Activated CD8-positive, alpha-beta memory T cell treated with anti-CD3 and anti-CD28 coated beads, Interleukin-2, amount 50 U/mL, for 1 hour (primary cell): ENCODE results near the gene ELOVL3.
A peak's percentile ranks its signal among the peaks of the same experiment; 100 is the strongest.
"Not testable (repeated sequence)": the region's sequence is repeated elsewhere in the genome, so short reads cannot be mapped to it uniquely, and the experiment has no call there.

Source experiments
- DNase-seq: peaks from one replicate; pipeline ENCODE4 v3.0.0-alpha.2; 2020; ENCODE audit errors: extremely low read depth

ELOVL3 gene

GRCh38 chr10:102225646-102226541, at the start of gene ELOVL3:
Gene ELOVL3 (plus strand): TSS chr10:102226299. CDS start chr10:102226549, 250 bp downstream.
- peak; percentile 53 for DNase-seq

- DNase-seq: no peak
Measured at GRCh38 chr10:102184606-102185005, 41.5 kb upstream of the ELOVL3 start.

- DNase-seq: no peak
Measured at GRCh38 chr10:102185272-102185671, 40.8 kb upstream of the ELOVL3 start.

GRCh38 chr10:102185811-102186527, 40.1 kb upstream of the ELOVL3 start:
- no peak for DNase-seq

GRCh38 chr10:102188298-102188940, 37.7 kb upstream of the ELOVL3 start:
- no peak for DNase-seq

- not testable (repeated sequence) for DNase-seq
Measured at GRCh38 chr10:102188941-102189898, 36.9 kb upstream of the ELOVL3 start.

- no peak for DNase-seq
Measured at GRCh38 chr10:102191956-102192355, 34.1 kb upstream of the ELOVL3 start.

GRCh38 chr10:102195296-102195870, 30.7 kb upstream of the ELOVL3 start:
- DNase-seq: no peak

GRCh38 chr10:102196893-102197292, 29.2 kb upstream of the ELOVL3 start:
- DNase-seq: no peak

- no peak for DNase-seq
Measured at GRCh38 chr10:102198027-102198426, 28.1 kb upstream of the ELOVL3 start.

GRCh38 chr10:102200751-102201640, 25.1 kb upstream of the ELOVL3 start:
- no peak for DNase-seq

- DNase-seq: no peak
Measured at GRCh38 chr10:102202386-102202785, 23.7 kb upstream of the ELOVL3 start.

- DNase-seq: no peak
Measured at GRCh38 chr10:102208311-102209035, 17.6 kb upstream of the ELOVL3 start.

- no peak for DNase-seq
Measured at GRCh38 chr10:102211615-102212299, 14.3 kb upstream of the ELOVL3 start.

- DNase-seq: not testable (repeated sequence)
Measured at GRCh38 chr10:102213599-102213998, 12.5 kb upstream of the ELOVL3 start.

GRCh38 chr10:102219370-102219769, 6.7 kb upstream of the ELOVL3 start:
- no peak for DNase-seq

GRCh38 chr10:102220612-102221011, 5.5 kb upstream of the ELOVL3 start:
- DNase-seq: no peak

- no peak for DNase-seq
Measured at GRCh38 chr10:102222797-102223196, 3.3 kb upstream of the ELOVL3 start.

- no peak for DNase-seq
Measured at GRCh38 chr10:102226542-102226870, 407 bp downstream of the ELOVL3 start.
